ENCODE results near the gene PYHIN1.
"Not testable (repeated sequence)": the region's sequence is repeated elsewhere in the genome, so short reads cannot be mapped to it uniquely, and the experiment has no call there.

PYHIN1 gene

DNA sequence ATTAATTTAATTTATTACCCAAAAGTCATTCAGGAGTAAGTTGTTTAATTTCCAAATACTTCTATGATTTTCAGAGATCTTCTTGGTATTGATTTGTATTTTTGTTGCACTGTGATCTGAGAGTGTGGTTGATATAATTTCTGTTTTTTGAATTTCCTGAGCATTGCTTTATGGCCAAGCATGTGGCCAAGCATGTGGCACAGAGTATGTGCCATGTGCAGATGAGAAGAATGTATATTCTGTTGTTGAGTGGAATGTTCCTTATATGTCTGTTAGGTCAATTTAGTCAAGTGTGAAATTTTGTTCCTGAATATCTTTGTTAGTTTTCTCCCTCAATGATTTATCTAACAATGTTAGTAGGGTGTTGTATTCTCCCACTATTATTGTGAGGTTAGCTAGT, 53.0 kb downstream of the PYHIN1 start:
- no peak for DNase-seq

DNA sequence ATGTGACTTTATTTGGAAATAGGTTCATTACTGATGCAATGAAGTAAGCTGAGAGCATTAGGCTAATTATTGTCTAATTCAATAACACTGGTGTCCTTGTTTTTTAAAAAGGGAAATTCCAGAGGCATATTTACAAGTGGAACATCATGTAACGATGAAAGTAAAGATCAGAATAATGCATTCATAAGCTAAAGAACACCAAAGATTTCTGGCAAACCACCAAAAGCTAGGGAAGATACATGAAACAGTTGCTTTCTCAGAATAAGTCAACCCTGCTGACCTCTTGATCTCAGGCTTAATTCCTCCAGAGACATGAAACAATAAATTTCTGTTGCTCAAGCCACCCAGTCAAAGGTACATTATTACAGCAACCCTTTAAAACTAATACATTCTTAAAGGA, 58.1 kb downstream of the PYHIN1 start:
- DNase-seq: no peak

DNA sequence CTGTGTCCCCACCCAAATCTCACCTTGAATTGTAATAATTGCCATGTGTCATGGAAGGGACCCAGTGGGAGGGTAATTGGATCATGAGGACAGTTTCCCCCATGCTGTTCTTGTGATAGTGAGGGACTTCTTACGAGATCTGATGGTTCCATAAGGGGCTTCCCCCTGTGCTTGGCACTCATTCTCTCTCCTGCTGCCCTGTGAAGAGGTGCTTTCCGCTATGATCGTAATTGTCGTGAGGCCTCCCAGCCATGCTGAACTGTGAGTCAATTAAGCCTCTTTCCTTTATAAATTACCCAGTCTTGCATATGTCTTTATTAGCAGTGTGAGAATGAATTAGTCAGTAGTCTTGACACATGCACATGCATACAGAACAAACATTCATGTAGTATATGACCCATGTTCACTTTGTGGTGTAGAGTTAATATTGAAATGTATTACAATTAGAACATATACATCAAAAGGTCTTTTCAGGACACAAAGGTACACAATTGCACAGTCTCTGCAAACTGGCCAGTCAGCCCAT, 61.5 kb downstream of the PYHIN1 start:
- DNase-seq: no peak

DNA sequence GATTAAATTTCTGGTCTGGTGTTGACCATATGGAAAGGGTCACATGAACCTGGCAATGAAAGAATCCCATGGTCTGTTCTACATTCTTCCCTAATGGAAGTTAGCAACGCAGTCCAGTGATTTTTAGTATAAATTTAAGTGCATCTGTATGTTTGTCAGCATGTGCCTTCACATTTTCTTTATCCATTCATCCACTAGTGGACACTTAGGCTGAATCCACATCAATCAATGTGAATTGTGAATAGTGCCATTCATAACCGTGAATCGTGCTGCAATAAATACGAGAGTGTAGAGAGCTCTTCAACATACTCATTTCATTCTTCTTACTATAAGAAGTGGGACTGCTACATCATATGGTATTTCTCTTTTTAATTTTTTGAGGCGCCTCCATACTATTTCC, 65.6 kb downstream of the PYHIN1 start:
- no peak for DNase-seq

DNA sequence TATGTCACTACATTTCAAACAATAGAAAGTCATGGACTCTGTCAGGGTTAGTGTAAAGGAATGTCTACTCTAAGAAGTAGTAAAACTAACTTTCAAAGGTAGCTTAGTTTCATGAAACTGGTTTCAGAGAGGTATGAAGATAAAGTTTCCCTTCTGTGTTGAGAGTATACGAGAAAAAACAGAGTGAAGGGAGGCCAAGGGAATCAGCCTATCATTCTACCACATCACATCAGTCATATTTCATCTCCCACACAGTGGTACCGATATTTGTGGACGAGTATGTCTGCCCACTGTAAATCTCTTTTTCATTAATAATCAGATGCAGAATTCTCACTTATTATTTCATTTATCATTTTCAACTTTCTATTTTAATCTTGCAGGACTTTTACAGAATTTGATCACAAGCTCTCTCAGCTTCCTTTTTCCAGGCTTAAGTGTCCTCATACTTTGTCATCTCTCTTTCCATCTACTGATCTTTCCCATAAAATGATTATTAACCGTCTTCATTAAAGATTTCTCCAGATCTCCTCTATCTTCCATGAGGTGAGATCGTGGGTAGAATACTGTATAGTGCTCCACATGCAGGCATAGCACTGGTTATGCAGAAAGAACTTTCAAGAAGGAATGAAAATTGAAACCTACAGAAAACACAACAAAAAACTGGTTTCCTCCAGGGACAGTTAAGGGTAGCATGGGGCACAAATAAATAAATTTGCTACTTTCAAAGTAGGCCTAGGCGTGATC, 66.9 kb downstream of the PYHIN1 start:
- DNase-seq: no peak

DNA sequence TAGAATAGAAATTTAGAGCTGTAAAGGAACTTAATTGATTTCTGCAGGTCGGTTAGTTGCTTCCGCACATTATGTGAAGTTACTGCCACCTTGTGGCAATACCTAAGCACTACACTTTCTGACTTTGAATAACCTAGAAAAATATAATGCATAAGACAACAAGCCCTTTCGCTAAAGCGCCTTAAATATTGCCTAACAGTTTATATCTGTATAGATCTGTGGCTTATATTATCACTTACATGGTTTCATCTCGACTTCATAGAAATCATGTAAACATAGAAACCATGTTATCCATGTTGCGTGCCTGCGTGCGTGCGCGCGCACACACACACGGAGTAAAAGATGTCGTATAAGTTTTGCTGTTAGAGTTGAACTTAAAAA, 67.4 kb downstream of the PYHIN1 start:
- peak; percentile 40 for DNase-seq

DNA sequence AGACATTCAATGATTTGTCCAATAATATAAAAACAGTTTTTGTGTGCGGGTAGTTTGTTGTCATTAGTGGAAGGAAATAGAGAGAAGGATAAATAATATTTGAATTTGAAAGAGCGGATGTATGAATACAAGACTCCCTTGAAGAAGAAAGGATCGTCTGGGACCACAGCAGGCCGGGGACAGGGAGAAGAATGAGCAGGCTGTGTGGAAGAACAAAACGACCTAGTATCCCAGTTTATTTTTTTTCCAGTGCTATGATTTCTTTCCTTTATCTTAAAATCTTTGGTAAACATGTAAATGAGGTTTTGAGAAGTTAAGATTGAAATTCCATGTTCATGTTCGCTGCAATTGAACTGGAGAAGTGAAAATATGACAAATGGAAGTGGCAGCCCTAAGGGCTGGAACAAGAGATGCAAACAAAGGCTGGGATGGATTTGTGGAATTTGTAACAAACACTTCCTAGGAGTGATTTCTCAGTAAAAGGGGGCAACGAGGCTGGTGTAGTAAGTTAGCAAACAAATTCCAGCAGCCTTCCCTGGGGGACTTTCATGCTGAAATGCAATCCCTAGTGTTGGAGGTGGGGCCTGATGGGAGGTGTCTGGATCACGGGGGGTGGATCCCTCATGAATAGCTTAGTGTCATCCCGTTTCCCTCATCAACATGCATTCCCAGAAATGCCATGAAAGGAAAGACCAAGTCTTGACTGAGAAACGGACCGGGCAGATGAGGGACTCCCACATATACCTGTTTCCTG, 68.1 kb downstream of the PYHIN1 start:
- no peak for DNase-seq

DNA sequence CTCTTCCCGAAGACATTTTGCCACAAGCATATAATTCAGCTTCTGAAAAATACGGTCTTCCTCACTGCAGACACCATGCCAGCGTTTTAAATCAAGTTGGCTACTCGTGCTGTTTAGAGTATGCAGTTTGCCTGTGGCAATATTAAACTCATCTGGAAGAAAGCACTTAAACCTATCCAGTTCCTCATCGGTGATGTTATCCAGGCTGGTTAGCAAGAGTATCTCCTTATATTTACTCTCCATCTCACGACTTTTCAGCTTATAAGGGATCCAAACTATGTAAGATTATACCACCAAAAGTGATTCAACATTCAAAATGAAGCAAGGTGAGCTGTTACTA, 68.7 kb downstream of the PYHIN1 start:
- DNase-seq: no peak

DNA sequence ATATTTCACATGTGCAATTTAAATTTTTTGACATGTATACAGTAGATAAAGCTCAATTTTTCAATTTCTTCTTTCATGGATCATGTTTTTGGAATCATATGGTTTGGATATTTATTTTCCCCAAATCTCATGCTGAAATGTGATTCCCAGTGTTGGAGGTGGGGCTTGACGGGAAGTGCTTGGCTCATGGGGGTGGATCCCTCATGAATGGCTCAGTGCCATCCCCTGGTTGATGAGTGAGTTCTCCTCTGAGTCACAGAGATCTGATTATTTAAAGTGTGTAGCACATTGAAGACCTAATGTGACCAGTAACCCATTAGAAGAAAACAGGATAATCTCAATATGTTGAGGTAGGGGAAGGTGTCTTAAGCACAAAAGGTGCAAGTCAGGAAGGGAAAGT, 69.3 kb downstream of the PYHIN1 start:
- DNase-seq: no peak

DNA sequence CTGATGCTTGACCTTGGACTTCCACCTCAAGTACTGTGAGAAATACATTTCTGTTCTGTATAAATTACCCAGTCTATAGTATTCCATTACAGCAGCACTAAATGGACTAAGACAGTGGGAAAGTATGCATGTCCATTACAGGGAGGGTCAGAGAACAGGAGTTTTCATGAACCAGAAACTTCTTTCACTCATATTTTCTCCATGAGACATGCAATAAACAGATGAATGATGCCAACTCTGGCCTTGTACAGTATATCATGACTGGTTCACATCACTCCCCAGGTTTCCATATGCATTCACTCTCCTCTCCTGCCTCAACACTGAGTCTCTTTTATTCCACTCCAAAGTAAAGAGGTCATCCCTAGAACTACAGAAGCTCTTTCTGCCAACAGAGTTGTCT, 73.8 kb downstream of the PYHIN1 start:
- DNase-seq: no peak

DNA sequence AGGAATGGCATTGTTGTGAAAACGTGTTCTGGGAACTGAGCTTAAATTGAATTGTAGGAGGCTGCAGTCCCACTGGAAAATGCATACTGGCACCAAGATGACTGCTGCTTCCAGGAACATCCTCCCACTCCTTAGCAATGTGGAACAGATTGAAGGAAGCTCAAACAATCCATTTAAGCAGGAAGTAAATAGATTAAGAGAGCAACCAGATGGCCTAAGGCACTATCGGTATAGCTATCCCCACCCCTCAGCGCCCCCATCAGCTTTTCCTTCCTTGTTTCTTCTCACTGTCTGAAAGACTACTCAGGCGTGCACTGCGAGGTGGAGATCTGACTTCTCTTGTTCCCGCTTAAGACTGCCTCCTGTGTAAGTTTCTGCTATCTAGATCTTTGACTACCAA, 74.3 kb downstream of the PYHIN1 start:
- no peak for DNase-seq

DNA sequence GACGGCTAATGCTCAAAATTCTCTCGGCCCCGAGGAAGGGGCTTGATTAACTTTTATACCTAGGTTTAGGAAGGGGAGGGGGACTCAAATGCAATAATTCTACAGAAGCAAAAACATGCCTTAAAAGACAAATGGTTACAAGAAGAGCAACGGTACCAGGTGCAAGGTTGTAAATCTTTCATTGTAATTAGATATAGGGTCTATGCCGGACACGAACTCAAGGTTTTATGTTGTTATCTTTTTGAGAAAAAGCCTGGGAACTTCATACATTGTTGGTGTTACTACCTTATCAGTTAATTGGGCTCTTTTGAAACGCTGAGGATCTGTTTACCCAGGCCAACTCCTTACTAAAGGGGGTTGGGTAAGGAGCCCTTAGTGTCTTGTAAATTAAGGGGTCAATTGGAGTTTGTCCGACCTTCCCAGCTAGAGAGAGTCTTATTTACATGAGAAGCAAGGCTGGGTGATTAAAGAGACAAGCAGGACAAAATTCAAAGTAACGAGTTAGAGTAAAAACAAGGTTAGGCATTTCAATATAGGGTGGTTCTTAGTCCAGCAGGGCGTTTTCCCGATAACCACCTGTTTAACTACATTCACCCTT, 75.0 kb downstream of the PYHIN1 start:
- DNase-seq: not testable (repeated sequence)

DNA sequence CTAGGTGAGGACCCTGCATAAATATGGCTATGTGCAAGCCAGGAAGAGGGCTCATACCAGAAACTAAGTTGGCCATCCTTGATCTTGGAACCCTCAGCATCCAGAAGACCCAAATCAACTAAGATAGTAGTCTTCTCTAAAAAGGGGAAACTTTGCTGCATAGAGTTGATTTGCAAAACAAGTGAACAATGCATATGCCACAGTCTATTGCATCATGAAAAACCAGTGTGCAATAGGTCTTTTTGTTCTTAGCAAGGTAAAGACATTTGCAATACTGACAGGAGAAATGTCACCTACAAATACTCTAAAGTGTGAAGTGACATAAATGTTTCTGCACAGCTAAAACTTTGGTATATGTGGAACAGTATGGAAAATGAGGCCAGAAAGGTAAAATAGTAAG, 76.4 kb downstream of the PYHIN1 start:
- DNase-seq: no peak

DNA sequence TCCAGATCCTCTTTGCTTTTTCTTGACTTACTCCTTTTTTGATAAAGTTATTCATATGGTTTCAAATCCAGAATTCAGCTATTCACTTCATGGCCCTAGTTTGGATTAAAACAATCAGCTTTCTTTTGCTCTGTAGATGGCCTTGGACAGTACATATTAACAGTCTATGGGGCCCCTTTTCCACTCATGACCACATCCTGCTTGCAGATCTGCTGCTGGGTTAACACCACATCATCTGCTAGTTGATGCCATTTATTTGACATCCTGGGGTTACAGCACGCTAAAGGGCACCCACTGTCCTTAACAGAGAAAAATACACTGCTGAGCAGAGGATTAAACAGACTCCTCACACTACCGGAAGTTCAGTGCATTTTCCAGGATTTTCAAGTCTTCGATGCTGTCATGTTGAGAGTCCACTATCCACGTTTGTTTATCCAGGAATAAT, 77.4 kb downstream of the PYHIN1 start:
- DNase-seq: peak; percentile 48

DNA sequence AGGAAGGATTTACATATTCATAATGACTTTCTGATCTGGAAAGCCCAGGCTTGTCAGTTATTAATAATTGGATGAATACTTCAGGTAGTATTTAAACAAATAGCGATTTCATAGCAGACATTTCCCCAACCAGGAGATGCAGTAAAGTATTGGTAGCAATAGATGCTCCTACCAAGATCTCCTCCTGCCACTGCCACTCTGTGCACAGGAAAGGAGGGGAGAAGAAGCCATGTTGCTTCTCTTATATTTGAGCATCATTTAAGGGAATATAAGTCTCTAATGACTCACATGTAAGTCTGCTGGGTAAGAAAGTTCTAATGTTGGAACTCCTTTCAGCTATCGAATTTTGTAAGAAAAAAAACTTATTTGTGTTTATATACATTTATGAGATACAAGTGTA, 77.9 kb downstream of the PYHIN1 start:
- DNase-seq: no peak

DNA sequence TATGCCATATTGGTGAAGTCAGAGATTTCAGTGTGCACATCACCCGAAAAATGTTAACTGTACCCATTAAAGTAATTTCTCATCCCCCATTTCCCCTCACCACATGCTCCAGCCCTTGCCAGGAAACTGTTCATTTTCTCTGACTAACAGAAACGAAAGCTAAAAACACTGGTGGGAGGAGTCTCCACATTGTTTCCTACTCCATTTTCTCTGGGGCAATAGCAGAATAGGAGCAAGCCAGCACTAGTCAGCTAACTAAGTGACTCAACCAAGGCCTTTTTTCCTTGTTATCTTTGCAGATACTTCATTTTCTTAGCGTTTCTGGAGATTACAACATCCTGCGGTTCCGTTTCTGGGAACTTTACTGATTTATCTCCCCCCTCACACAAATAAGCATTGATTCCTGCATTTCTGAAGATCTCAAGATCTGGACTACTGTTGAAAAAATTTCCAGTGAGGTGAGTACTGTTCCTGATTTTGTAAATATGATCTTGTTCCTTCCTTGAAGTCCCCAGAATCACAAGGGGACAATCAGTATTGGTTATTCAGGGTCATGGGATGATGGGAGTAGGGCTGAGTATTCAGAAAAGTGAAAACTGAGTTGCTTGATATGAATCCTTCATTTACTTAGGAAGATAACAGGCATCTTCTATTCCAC, 78.5 kb downstream of the PYHIN1 start, which contains the start of gene IFI16:
Gene IFI16 (plus strand): TSS at position 204 of the 658 bp plus-strand sequence. CDS start 4,774 bp downstream, outside the sequence.
- DNase-seq: peak; percentile 60

DNA sequence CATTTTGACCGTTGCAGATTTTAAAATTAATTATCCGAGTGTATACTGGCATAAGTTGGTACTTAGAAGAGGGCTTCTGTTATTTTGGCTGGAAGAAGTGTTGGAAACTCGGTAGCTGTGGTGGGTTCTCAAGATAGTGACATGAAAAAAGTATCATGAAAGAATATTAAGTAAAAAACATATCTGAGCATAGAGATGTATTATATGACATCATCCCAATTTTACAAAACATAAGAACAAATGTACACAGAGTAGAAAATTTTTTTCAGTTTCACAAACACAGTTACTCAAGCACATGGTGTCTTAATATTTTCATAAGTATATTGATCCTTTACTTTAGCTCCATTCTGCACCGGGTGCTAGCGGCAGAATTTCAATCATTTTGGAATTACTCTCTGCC, 79.0 kb downstream of the PYHIN1 start:
- DNase-seq: no peak

DNA sequence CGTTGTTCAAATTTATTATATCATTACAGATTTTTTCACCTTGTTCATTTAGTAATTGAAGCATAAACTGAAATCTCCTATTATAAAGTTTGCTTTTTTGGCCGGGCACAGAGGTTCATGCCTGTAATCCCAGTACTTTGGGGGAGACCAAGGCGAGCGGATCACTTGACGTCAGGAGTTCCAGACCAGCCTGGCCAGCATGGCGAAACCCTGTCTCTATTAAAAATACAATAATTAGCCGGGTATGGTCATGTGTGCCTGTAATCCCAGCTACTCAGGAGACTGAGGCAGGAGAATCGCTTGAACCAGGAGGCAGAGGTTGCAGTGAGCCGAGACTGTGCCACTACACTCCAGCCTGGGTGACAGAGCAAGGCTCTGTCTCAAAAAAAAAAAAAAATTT, 79.6 kb downstream of the PYHIN1 start:
- DNase-seq: not testable (repeated sequence)

DNA sequence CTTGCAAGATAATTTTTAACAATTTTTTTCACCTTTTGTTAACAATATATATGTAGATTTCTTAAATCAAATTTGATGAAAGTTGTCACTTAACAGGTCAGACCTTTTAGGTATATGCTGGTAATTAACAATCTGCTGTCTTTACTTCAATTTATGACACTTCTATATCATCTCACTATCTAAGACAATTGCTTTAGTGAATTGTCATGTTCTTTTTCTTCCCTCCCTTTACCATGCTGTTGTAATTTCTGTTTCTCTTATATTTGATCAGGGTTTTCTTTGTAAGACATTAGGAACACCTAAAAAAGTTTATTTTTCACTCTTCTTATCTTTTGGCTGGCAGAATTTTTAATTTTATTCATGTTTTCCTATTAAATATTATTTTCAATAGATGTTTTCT, 80.4 kb downstream of the PYHIN1 start:
- no peak for DNase-seq

DNA sequence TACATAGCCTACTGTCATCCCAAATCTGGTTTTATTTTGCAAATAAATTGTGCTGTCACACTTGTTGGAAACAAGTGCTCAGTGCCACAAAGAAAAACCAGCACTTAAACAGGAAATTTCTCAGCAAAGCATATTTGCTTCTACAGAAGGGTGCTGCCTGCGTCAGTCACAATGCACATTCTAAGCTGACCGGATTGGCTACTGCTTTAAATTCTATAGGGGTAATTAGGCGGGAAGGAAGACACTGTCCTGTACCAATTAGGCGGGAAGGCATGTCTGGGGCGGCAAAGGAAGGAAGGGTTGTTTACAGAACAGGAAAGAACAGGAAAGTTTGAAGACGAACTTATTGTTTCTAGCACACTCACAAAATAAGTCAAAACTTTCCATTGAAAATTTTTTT, 81.1 kb downstream of the PYHIN1 start:
- no peak for DNase-seq

DNA sequence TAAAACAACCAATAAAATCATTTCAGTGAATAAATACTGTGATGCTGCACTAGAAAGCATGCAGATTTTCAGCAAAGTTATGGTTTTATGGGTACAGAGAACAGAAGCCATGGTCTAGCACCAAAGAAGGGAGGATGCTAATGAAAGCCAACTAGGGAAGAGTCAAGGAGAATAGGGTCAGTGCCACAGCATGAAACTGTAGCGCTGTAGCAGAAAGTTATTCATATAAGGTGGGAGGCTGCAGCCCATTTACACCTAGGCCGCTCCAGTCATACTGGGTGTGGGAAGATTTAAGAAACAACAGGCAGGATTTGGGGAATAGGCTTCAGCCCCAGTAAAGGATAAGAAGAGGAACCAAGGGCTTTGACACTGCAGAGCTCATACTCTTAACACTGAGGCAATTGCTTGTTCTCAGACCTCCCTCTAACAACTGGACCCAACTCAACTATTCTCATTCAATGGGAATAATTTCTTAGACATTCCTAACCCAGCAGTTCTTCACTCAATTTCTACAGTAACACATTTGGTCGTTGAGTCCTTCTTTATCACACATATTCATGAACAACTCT, 82.7 kb downstream of the PYHIN1 start:
- no peak for DNase-seq

DNA sequence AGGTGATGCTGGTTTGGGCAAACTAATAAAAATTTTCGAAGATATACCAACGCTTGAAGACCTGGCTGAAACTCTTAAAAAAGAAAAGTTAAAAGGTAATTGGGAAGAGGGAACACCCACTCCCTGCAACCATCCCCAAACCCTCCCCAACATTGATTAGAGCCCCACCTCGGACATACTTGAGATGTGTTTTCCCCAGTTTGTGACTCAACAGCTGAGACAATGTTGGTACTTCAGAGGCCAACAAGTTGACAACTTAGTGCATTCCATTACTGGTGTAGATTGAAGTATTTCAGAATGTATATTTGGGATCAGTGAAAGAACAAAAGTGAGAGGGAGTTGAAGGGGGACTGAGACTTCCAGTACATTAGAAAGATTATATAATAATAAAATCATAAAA, 83.5 kb downstream of the PYHIN1 start:
- DNase-seq: no peak

DNA sequence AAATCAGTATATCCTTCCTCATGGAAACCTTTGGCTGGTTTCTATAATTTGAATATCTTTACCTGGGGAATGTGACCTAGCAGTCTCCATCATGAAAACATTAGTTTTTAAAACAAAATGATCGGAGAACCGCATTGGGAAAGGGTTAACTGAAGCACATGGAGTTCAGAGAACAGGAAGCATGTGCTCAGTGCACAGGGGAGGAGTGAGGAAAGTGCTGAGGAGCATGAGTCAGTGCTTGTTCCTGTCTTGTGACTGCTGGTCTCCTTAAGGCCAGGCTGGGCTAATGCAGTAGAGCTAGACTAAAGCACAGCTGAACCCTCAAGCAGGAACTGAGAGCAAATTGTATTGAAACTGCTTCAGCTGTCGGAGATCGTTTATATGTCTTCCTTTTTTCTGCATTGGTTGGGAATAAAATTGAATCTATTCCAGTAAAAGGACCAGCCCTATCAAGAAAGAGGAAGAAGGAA, 84.1 kb downstream of the PYHIN1 start:
- peak; percentile 56 for DNase-seq
